AG09309 (cell line): ENCODE results near the gene ACOXL.

Experiments used
- DNase-seq: peaks from one replicate; pipeline ENCODE4 v3.0.0-alpha.2; 2010; ENCODE audit warnings: low read depth
- H3K4me3 ChIP-seq: 2 replicates; pipeline ENCODE4 v1.5.1; 2011; ENCODE audit warnings: mild to moderate bottlenecking, low read depth, low read length, moderate library complexity; ENCODE audit not compliant: control insufficient read depth
- CTCF ChIP-seq: IDR thresholded peaks from 2 replicates; pipeline ENCODE4 v1.5.1; 2011; ENCODE audit warnings: mild to moderate bottlenecking, low read depth, low read length, inconsistent platforms; ENCODE audit not compliant: insufficient read depth, control insufficient read depth; ENCODE audit errors: missing control alignments

Gene ACOXL

GRCh38 chr2:110872521-110872920 lies 140.1 kb downstream of the ACOXL start:
- no peak overlapping the region for H3K4me3 ChIP-seq
- no peak for TF ChIP-seq CTCF

GRCh38 chr2:110873056-110873502 lies 140.7 kb downstream of the ACOXL start:
- TF ChIP-seq CTCF: no peak

More at GRCh38 chr2:110872521-110872920, 140.1 kb downstream of the ACOXL start:
- no peak for DNase-seq

GRCh38 chr2:110873597-110874452 lies 141.5 kb downstream of the ACOXL start:
- DNase-seq: no peak

More at GRCh38 chr2:110873056-110873502, 140.7 kb downstream of the ACOXL start:
- H3K4me3 ChIP-seq: no peak overlapping the region
- no peak for DNase-seq

GRCh38 chr2:110874453-110875383 lies 142.3 kb downstream of the ACOXL start:
- no peak for TF ChIP-seq CTCF
- no peak overlapping the region for H3K4me3 ChIP-seq
- DNase-seq: no peak

More at GRCh38 chr2:110873597-110874452, 141.5 kb downstream of the ACOXL start:
- H3K4me3 ChIP-seq: no peak overlapping the region
- no peak for TF ChIP-seq CTCF

GRCh38 chr2:110875384-110875725 lies 143.0 kb downstream of the ACOXL start:
- no peak for DNase-seq
- H3K4me3 ChIP-seq: no peak overlapping the region
- TF ChIP-seq CTCF: no peak

- no peak for DNase-seq
- no peak overlapping the region for H3K4me3 ChIP-seq
- no peak for TF ChIP-seq CTCF
Observed at GRCh38 chr2:110876167-110876999, 144.0 kb downstream of the ACOXL start.
